ENCODE measurements around the gene ZNF691. TPM values are rescaled to one million over a fixed set of nuclear protein-coding genes. Genes with fewer than 3 reads are reported as not detected.

ZNF691 gene
- total and polyA plus RNA-seq, 2 donors (not counting 3 experiments of a cell fraction or from before 2014, with no cell fraction given), result 6.6 to 6.9 TPM

DNA sequence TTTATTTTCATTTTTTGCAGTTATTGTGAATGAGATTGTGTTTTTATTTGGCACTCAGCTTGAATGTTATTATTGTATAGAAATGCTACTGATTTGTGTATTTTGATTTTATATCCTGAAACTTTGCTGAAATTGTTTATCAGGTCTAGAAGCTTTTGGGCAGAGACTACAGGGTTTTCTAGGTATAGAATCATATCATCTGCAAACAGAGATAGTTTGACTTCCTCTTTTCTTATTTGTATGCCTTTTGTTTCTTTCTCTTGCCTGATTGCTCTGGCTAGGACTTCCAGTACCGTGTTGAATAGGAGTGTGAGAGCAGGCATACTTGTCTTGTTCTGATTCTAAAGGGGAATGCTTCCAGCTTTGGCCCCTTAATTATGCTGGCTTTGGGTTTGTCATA is 27.3 kb downstream of the ZNF691 start:
- Histone ChIP-seq H3K27ac (ENCODE audit: insufficient read depth, low read depth, low read length) (no peak overlapping the region), H3K4me1 (ENCODE audit: control insufficient read depth, extremely low read depth, insufficient read depth, low read length) (no peaks in the 10 kb centered on the region), H2AFZ (ENCODE audit: low read depth, low read length) (no peak overlapping the region), H4K20me1 (replicated peaks; ENCODE audit: control insufficient read depth, extremely low read depth, insufficient read depth, low read length) (no peaks in the 10 kb centered on the region), H3K79me2 (ENCODE audit: control insufficient read depth, insufficient read depth, low read length) (no peaks in the 10 kb centered on the region), H3K9me1 (replicated peaks; ENCODE audit: control insufficient read depth, extremely low read depth, insufficient read depth, low read length) (no peaks in the 10 kb centered on the region), H3K4me3 (replicated peaks in 1 of 3; ENCODE audit: insufficient read depth in 1 of 3, low read depth in 1 of 3, low read length in 3 of 3) (no peak overlapping the region), H3K9ac (replicated peaks; ENCODE audit: extremely low read depth, insufficient read depth, low read length) (no peak overlapping the region), H3K9me3 (replicated peaks; ENCODE audit: control insufficient read depth, insufficient read depth, low read length) (no peaks in the 10 kb centered on the region), H3K4me2 (ENCODE audit: insufficient read depth, low read length) (no peak overlapping the region), H3K36me3 (ENCODE audit: control insufficient read depth in 2 of 2, extremely low read depth in 1 of 2, insufficient read depth in 2 of 2, low read length in 2 of 2) (no peaks in the 10 kb centered on the region), H3K27me3 (ENCODE audit: control insufficient read depth in 2 of 2, insufficient read depth in 2 of 2, low read length in 2 of 2) (peaks cover 15 to 29% of the 10 kb centered on the region in 2 experiments)
- DNase-seq (ENCODE audit: low read depth, low spot score), result no peak
- ChIA-PET POLR2A (no interaction called here), CTCF (interaction anchor here (1.1 kb wide), 1 partner anchor 9 kb away, joined by 3 read pairs; no protein-coding TSS in a partner anchor)
- BruUV-seq (replicated peaks), result no TSS peak
- dilution Hi-C loops (cut with MboI; ENCODE audit: extremely low pct_ligation_motif_present, low sequenced_read_pairs), result no loop called here
- FAIRE-seq, result no peak
- intact Hi-C loops (cut with micrococcal nuclease), result no loop called here
- TF ChIP-seq GATA2 (IDR thresholded peaks at IDR 0.05; ENCODE audit: insufficient read depth, insufficient read length, low read depth, low read length) (no peak), POLR2A (IDR thresholded peaks at IDR 0.05; ENCODE audit: low read depth, low read length) (no peak), EZH2 (IDR thresholded peaks at IDR 0.05; ENCODE audit: borderline replicate concordance, low read depth, low read length, severe bottlenecking) (no peak), POLR2AphosphoS5 (IDR thresholded peaks at IDR 0.05; ENCODE audit: insufficient read depth, low read depth, low read length) (no peak), CTCF (IDR thresholded peaks at IDR 0.05; ENCODE audit: extremely low read depth in 1 of 2, insufficient read depth in 1 of 2, low read depth in 1 of 2, low read length in 2 of 2) (no peak), MAX (IDR thresholded peaks at IDR 0.05; ENCODE audit: insufficient read depth, insufficient read length) (no peak), MYC (IDR thresholded peaks at IDR 0.05; ENCODE audit: low read depth, low read length) (no peak), FOS (IDR thresholded peaks at IDR 0.05; ENCODE audit: borderline replicate concordance, insufficient read depth, low read length) (no peak), JUN (IDR thresholded peaks at IDR 0.05; ENCODE audit: borderline replicate concordance, insufficient read depth, insufficient read length, low read depth) (no peak)

All from endothelial cell of umbilical vein (primary cell).